HG03280 (cell line): ENCODE data around the gene GPR35.

ENCODE experiments used
- ATAC-seq: cut with Tn5 transposase; IDR thresholded peaks from one replicate; pipeline ENCODE4 v1.9.1; 2021; ENCODE audit warnings: mild to moderate bottlenecking, moderate library complexity; ENCODE audit not compliant: unreplicated experiment

Gene GPR35

DNA sequence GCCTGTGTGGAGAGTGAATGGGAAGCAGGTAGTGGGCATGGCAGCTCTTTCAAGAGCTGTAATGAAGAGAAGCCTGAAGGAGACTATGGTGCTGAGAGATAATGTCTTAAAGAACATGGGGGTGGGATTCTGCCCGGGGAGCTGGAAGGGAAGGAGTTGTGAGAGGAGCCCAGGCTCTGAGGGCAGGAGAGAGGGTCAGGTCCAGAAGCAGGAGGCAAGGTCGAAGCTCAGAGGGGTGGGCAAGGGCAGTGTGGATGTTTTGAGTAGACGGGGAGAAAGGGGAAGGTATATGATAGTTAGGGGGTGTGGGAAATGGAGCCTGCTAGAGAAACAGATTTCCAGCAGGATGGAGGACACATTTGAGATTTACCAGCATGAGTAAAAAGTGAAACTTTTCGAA, 36.6 kb upstream of the GPR35 start:
- no peak for ATAC-seq

DNA sequence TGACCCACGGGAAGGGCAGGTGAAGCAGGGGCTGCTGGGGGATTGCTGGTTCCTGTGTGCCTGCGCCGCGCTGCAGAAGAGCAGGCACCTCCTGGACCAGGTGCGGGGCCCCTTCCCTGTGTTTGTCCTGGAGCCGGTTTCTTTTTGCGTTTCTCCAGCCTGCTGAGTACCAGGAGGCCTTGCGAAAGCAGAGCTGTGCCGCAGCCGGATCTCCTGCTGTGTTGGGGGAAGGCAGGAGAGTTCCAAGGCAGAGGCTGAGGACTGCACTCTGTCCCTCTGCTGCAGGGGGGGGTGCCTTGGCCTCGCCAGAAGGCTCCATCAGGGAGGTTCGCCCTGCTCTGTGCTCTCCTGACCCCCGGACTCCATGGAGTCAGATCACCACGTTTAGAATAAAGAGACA, 35.9 kb upstream of the GPR35 start:
- no peak for ATAC-seq

DNA sequence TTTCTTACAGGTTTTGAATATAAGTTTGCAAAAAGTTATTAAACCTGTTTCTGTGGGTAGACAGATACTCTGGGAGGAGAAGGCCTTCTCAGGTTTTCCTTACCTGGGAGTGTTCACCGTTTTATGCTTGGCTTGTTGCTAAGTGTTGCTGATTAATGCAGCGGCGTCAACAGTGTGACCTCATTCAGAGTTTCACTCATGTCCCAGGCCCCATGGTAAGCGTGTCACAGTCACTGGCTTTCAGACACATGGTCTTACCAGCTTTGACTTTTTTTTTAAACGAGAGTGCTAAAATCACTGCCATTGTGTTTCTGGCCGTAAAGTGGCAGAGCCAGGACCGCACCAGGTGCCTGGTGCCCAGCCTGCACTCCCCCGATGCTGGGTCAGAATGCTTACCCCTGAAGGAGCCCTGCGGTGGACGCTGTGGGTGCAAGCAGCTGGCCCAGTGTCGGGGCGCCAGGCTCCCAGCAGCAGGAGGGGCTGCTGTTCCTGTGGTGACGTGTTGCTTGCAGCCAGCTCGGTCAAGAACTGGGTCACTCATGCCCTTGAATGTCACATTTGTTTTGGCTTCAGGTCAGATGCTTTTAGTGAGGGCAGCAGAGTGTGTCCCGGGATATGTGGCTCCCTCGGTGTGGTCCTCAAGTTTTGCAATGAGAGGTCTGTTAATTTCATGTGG, 35.3 kb upstream of the GPR35 start:
- ATAC-seq = no peak

DNA sequence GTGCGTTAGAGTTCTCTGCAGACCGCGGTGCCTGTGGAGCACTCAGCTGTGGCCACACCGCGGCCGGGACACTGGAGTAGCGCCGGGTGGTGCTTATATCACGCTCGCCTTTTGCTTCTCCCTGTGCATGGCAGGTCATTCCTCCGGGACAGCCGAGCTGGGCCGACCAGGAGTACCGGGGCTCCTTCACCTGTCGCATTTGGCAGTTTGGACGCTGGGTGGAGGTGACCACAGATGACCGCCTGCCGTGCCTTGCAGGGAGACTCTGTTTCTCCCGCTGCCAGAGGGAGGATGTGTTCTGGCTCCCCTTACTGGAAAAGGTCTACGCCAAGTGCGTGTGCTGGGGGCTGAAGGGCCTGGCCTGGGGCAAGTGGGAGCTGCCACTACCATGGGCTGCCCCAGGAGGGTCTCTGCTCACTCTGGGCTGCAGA, 34.6 kb upstream of the GPR35 start:
- ATAC-seq = no peak

DNA sequence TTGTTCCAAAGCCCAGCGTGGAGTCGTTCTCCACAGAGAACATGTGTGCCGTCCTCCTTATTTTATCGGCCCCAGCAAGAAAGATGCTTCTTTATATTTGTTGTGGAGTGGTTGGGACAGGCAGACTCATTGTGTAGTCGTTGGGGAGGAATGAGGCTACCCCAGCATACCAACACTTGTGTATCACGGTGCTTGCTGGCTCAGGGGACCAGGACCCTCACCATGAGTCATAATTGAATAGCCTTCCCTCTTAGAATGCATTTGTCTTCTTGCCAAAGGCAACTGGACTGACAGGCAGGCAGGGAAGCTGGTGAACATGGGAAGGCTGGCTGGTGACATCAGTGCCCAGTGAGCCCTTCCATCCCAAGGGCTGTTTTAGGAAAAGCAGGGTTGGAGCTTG, 34.1 kb upstream of the GPR35 start:
- ATAC-seq = no peak

DNA sequence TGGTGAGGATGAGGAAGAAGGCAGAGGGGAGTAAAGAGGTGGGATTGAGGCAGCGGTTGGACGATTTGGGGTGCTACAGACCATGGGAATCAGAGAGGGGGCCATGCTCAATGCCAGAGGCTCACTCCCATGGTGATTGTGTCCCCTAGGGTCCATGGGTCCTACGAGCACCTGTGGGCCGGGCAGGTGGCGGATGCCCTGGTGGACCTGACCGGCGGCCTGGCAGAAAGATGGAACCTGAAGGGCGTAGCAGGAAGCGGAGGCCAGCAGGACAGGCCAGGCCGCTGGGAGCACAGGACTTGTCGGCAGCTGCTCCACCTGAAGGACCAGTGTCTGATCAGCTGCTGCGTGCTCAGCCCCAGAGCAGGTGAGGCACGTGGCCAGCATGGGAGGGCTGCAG, 33.5 kb upstream of the GPR35 start:
- no peak for ATAC-seq

DNA sequence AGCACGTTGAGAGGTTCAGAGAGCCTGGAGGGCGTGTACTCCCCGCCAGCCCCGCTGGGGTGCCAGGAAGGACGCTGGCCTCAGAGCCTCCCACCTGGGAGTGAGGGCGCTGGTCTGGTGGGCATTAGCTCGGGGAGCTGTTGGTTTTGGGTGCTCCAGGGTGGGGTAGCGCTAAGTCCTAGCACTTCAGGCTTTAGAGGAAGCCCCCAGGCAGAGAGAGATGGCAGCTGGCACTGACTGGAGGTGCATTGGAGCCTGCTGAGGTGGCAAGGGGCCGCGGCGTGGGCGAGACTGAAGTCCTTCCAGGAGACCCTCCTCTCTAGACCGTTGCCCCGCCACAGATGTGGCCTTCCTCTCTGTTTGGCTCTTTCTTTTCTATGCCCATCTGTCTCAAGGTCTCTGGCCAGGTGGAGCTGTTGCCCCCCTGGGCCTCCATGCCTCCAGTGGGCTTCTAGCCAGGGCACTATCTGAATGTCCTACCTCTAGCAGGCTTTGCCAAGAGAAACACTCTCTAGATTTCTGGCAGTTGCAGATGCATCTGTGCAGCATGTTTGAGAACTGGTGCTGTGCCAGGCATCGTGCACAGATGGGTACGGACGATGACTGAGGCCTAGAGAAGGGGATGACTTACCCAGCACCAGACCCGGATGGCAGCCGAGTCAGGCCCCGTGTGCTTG, 32.1 kb upstream of the GPR35 start:
- ATAC-seq = no peak

DNA sequence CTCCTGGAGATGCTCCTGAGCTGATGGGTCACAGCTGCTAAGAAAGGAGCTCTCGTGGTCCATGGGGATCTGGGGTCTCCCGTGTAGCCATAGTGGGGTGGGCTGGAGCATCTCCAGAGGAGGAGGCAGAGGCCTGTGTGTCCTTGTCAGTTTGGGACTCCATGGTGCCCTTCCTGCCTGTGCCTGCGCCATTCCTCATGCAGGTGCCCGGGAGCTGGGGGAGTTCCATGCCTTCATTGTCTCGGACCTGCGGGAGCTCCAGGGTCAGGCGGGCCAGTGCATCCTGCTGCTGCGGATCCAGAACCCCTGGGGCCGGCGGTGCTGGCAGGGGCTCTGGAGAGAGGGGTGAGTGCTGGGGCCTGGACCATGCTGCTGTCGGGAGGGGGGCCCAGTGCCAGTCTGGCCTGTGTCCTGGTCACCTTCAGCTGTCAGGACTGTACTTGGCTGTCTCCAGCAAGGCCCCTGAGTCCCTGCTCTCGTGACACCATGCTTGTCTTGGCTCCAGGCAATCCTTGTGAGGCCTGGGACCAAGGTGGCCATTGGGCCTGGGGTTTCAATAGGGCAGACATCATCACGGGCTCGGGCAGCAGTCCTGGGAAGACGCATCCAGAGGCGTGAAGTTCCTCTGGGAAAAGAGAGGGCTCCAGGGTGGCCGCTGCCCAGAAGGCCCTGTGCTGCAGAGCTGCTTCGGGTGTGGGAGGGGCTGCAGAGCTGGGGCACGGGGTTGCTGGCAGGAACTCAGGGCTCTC, 31.4 kb upstream of the GPR35 start:
- ATAC-seq = no peak

DNA sequence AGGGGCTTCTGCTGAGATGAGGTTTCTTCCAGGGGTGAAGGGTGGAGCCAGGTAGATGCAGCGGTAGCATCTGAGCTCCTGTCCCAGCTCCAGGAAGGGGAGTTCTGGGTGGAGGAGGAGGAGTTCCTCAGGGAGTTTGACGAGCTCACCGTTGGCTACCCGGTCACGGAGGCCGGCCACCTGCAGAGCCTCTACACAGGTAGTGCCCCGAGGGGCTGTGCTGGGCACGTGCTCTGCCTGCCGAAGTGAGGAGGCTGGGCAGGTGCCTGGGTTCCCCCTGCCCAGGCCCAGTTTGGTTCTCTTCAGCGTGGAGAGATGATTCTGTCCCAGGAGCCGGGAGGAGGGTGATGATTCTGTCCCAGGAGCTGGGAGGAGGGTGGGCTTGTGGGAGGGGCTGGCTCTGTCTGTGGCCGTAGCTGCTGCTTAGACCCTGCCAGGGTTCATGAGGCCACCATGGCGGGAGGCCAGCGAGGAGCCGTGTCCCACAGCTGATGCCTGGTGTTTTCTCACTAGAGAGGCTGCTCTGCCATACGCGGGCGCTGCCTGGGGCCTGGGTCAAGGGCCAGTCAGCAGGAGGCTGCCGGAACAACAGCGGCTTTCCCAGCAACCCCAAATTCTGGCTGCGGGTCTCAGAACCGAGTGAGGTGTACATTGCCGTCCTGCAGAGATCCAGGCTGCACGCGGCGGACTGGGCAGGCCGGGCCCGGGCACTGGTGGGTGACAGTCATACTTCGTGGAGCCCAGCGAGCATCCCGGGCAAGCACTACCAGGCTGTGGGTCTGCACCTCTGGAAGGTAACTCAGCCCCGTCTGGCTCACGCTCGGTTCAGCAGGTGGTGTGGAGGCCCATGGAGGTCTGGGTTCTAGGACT, 30.5 kb upstream of the GPR35 start:
- ATAC-seq = no peak

DNA sequence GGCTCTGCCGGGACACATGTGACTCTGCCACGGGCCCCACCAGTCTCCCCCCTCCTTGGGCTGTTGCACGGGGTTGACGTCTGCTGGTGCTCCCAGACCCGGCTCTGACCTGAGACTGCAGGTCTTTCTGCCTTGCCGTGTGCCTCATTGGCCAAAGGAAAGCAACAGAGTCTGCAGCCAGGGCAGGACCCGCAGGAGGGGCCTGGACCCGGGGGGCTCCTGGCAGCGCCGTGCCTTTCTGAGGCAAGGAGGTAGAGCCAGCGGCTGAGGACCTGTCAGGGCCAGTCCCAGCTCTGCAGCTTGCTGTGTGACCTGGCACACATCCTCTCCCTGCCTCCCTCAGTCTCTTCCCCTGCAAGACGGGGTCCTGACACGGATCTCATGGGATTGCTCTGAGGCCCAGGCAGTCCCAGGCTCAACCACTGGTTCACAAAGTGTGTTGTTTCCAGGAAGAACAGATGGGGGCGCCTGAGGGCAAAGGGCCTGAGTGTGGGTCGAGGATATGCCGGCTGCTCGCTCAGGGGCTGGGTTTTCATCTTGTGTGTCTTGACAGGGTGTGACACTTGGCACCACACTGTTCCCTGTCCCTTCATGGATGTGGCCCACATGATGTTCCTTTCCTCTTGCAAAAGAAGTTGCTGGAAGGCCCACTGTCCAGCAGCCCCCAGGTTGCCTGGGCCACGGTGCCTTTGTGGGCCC, 29.8 kb upstream of the GPR35 start:
- ATAC-seq = no peak

DNA sequence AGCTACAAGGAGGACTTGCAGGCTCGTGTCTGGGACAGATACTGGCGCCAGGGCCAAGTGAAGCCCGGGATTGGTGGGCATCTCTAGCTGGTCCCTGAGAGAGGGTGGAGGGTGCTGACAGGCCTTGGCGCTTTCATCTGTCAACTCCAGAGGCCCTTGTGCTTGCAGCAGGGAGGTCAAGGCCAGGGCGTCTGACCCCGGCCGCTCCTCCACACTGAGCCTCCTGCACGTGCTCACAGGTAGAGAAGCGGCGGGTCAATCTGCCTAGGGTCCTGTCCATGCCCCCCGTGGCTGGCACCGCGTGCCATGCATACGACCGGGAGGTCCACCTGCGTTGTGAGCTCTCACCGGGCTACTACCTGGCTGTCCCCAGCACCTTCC, 29.2 kb upstream of the GPR35 start:
- no peak for ATAC-seq

DNA sequence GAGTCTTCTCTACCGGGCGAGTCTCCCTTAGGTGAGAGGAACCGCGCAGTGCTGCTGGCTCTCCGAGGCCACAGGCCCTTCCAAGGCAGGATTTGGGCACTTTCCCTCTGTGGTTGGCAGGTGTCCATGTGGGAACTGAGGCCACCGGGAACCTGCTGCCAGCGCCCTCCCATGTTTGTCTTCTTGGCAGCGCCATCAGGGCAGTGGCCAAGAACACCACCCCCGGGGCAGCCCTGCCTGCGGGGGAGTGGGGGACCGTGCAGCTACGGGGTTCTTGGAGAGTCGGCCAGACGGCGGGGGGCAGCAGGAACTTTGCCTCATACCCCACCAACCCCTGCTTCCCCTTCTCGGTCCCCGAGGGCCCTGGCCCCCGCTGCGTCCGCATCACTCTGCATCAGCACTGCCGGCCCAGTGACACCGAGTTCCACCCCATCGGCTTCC, 28.8 kb upstream of the GPR35 start:
- ATAC-seq = no peak

DNA sequence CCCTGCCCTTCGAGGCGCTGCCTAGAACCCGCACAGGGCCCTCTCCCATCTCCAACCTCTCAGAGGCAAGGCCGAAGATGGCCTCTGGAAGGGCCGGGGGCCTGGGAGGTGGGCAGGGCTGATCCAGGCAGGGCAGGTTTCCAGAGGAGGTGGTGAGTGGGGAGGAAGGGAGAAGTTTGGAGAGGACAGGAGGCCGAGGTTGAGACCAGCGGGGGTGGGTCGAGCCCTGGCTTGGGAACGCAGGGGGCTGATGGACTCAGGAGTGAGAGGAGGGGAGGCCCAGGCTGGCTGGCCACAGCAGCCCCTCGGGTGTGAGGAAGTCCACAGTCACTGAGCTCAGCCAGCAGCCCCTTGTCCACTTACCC, 28.2 kb upstream of the GPR35 start:
- no peak for ATAC-seq

DNA sequence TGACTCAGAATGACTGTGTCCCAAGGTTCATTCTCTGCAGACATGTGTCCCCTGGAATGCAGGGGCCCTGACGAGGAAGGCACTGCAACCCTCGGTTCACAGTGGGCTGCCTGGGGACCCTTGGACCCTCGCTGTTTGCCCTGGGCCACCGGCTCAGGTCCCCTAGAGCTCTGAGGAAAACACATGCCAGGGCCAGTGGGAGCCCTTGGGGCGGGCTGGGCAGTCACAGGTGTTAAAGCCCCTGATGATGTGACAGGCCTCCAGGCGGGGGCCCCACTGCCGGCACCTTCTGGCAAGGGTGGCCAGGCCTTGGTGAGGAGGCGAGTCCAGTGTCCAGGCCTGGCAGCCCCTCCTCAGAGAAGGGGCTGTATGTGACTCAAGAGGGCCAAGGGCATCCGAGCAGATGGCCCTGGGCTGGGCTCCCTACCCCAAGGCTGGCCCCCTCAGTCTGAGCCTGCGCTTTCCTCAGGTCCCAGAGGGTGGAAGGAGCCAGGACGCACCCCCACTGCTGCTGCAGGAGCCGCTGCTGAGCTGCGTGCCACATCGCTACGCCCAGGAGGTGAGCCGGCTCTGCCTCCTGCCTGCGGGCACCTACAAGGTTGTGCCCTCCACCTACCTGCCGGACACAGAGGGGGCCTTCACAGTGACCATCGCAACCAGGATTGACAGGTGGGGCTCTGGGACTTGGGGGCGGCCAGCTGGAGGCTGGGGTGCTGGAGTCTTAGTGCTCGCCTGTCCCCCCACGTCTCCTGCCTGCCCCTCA, 27.7 kb upstream of the GPR35 start:
- no peak for ATAC-seq

DNA sequence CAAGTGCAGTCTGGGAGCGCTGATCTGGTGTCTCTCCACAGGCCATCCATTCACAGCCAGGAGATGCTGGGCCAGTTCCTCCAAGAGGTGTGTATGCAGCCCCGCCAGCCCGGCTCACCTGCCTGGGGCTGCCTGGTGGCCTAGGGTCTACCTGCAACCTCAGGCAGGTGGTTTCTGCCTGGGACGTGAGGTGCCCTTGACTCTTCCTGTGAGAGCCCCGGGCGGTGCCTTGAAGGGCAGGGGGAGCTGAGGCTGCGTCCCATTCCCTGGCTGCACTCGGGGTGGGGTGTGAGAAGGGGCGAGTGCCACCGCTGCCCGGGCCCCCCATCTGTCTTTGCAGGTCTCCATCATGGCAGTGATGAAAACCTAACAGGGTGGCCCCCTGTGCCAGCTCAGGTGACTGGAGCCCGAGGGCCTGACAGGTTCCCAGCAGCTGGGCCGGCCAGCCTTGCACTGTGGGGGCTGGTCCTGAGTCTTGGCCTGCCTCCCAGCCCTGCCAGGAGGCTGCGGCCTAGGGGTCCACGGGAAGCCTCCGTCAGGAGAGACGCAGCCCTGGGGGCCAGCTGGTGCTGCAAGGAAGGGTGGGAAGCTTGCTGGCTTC, 26.9 kb upstream of the GPR35 start:
- ATAC-seq = no peak

DNA sequence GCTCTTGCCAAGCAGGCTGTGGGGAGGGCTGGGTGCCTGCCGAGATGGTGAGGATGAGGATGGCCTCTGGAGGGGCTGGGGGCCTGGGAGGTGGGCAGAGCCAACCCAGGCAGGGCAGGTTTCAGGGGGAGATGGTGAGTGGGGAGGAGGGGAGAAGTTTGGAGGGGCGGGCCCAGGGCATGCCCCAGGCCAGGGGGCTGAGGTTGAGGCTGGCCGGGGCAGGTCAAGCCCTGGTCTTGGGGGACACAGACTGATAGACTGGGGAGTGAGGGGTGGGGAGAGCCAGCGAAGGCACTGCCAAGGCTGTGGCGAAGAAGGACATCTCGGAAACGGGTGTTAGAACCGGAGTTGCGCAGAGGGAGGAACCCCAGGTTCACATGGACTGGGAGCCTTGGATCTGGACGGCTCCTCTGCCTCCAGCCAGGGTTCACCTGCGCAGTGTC, 26.1 kb upstream of the GPR35 start:
- ATAC-seq = no peak

DNA sequence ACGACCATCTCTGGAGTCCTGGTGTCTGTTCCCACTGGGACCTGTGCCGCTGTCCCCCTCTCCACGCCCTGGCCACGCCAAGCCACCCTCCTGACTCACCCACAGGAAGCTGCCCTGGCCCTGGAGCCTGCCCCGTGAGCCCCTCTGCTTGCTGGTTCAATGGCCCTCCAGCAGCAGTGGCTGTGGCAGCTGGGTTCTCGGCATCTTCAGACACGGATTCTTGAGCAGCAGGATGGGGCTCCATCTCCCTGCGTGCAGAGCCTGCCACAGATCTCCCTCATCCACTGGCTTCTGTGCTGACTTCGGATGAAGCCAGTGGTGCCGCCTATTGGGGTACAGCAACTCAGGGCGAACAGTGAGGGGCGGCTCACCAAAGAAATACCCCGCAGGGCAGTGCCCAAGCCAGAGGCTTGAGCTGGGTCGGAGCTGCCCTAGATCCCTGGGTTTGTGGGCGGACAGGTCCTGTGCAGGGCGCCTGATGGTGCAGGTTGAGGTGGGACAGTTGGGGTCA, 24.8 kb upstream of the GPR35 start:
- no peak for ATAC-seq

DNA sequence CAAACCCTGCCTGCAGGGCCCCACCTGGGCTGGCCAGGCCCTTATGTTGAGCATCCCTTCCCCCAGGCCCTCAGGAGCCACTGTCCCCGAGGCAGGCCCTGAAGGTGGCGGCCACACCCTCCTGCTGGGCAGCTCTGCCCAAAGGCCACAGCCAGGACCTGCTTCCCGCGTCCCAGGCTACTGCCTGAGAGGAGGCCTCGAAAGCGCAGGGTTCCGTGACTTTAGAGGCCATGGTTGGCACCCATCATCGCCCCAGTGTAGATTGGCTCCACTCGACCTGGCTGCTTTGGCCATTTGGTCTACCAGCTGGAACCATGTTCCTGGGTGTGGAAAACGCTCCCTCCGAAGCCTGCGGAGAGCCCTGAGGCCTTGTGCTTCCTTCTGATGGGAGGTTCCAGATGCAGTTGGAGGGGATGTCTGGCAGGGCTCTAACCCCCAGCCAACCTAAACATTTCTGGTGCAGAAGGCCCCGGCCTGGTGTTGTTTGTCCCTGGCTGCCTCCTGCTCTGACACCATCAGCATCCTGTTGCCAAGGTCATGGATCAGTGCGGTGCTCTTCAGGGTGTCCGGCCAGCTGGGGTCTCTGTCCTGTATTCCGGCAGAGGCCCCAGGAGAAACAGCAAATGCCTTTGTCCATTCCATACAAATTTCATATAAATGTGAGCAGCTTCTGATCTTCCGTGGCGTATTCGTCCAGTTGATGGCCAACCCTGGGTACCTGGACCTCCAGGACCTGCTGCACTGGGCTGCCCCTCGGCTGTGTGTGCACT, 24.0 kb upstream of the GPR35 start:
- no peak for ATAC-seq

DNA sequence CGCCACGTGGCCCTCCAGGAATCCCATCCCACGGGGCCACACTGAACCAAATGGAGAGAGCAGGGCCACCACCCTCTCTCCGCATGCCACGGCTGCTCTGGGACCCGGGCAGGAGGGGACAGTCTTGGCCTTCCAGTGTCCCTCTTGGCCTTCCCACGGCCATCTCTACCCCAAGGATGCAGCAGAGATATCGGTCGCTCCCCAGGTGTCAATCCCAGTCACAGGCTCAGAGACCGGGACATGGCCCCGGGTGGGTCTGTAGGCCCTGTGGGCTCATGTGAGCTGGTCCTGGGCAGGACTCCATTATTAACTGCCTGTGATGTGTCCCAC, 23.5 kb upstream of the GPR35 start:
- no peak for ATAC-seq
